IMR-90 (cell line): ENCODE measurements around the gene CREB5. TPM values are rescaled to one million over a fixed set of nuclear protein-coding genes. Genes with fewer than 3 reads are reported as not detected.

Experiments
- ATAC-seq: fragments of 200-7000 bp; cut with Tn5 transposase; 2 replicates; pipeline ENCODE4 v1.9.1; 2020; ENCODE audit warnings: low read depth, mild to moderate bottlenecking, moderate library complexity
- BruUV-seq: library from RNA; stranded (reverse); fragments of 400-500 nt; replicated peaks from 2 replicates; lab custom pipeline; 2021; lab: Mats Ljungman, UMichigan
- CTCF ChIA-PET: fragments of 300-600 bp; formaldehyde crosslinking; extraction: SDS; loops from one replicate; lab custom pipeline; 2021; ENCODE audit warnings: antibody characterized with exemption; lab: Yijun Ruan, JAX
- POLR2A ChIA-PET: fragments of 300-600 bp; sonication (Branson Sonifier 250); formaldehyde crosslinking; loops from one replicate; lab custom pipeline; 2022; ENCODE audit warnings: antibody characterized with exemption; ENCODE audit not compliant: unreplicated experiment; lab: Charles Lee
- DNase-seq: peaks from one replicate; pipeline ENCODE4 v3.0.0; 2013
- H2AFZ ChIP-seq: replicated peaks from 2 replicates; pipeline ENCODE3; 2013; ENCODE audit warnings: low read length, mild to moderate bottlenecking; ENCODE audit not compliant: poor library complexity
- H2AK5ac ChIP-seq: 2 replicates; pipeline ENCODE4 v1.6.1; 2013; ENCODE audit warnings: low read depth, low read length, inconsistent platforms
- H2AK9ac ChIP-seq: replicated peaks from 2 replicates; pipeline ENCODE3; 2013; ENCODE audit warnings: mild to moderate bottlenecking, low read depth, low read length, moderate library complexity; ENCODE audit not compliant: poor library complexity
- H2BK120ac ChIP-seq: 2 replicates; pipeline ENCODE4 v1.6.1; 2013; ENCODE audit warnings: low read depth, low read length, inconsistent platforms
- H2BK15ac ChIP-seq: 3 replicates; pipeline ENCODE4 v1.6.1; 2013; ENCODE audit warnings: low read depth, low read length, inconsistent platforms
- H2BK20ac ChIP-seq: 2 replicates; pipeline ENCODE4 v1.6.1; 2013; ENCODE audit warnings: low read depth, mild to moderate bottlenecking, inconsistent platforms, low read length, moderate library complexity
- H2BK5ac ChIP-seq: 2 replicates; pipeline ENCODE4 v1.6.1; 2013; ENCODE audit warnings: mild to moderate bottlenecking, low read depth, low read length, inconsistent platforms; ENCODE audit not compliant: poor library complexity, severe bottlenecking
- H3K14ac ChIP-seq: replicated peaks from 2 replicates; pipeline ENCODE4 v1.6.1; 2013; ENCODE audit warnings: low read depth, low read length, inconsistent platforms
- H3K18ac ChIP-seq: 2 replicates; pipeline ENCODE4 v1.6.1; 2013; ENCODE audit warnings: low read depth, low read length, control low read depth
- H3K23ac ChIP-seq: 2 replicates; pipeline ENCODE4 v1.6.1; 2013; ENCODE audit warnings: low read depth, low read length, inconsistent platforms
- H3K27ac ChIP-seq: 2 replicates; pipeline ENCODE4 v1.5.1; 2013; ENCODE audit warnings: mild to moderate bottlenecking, control low read depth, low read length; ENCODE audit not compliant: insufficient read depth
- H3K27me3 ChIP-seq: 2 replicates; pipeline ENCODE4 v1.6.1; 2013; ENCODE audit warnings: low read length; ENCODE audit not compliant: control insufficient read depth, insufficient read depth
- H3K36me3 ChIP-seq: 2 replicates; pipeline ENCODE4 v1.6.1; 2013; ENCODE audit warnings: low read length, mixed read lengths; ENCODE audit not compliant: control insufficient read depth, insufficient read depth
- H3K4ac ChIP-seq: 2 replicates; pipeline ENCODE4 v1.6.1; 2013; ENCODE audit warnings: low read depth, low read length, inconsistent platforms
- H3K4me1 ChIP-seq: 2 replicates; pipeline ENCODE4 v1.6.1; 2013; ENCODE audit warnings: low read length, mixed read lengths; ENCODE audit not compliant: control insufficient read depth, insufficient read depth
- H3K4me2 ChIP-seq: 2 replicates; pipeline ENCODE4 v1.6.1; 2013; ENCODE audit warnings: low read depth, mild to moderate bottlenecking, control low read depth, low read length, moderate library complexity
- H3K4me3 ChIP-seq: 2 replicates; pipeline ENCODE4 v1.5.1; 2013; ENCODE audit warnings: low read depth, mild to moderate bottlenecking, control low read depth, low read length, moderate library complexity; ENCODE audit not compliant: insufficient read depth
- H3K56ac ChIP-seq: 2 replicates; pipeline ENCODE4 v1.6.1; 2013; ENCODE audit warnings: low read length, inconsistent platforms; ENCODE audit not compliant: insufficient read depth; ENCODE audit errors: extremely low read depth
- H3K79me1 ChIP-seq, 2 experiments: 2 replicates each; pipeline ENCODE4 v1.6.1; 2013; ENCODE audit warnings: low read length in 2 of 2, inconsistent platforms in 1 of 2, low read depth in 1 of 2
- H3K9ac ChIP-seq: 2 replicates; pipeline ENCODE4 v1.6.1; 2013; ENCODE audit warnings: low read depth, low read length, control low read depth
- H3K9me1 ChIP-seq: 2 replicates; pipeline ENCODE4 v1.6.1; 2013; ENCODE audit warnings: low read length, inconsistent platforms; ENCODE audit not compliant: insufficient read depth
- H3K9me3 ChIP-seq: 2 replicates; pipeline ENCODE4 v1.6.1; 2013; ENCODE audit warnings: low read length; ENCODE audit not compliant: control insufficient read depth, insufficient read depth
- H4K20me1 ChIP-seq: 2 replicates; pipeline ENCODE4 v1.6.1; 2013; ENCODE audit warnings: low read length, inconsistent platforms; ENCODE audit not compliant: insufficient read depth
- H4K5ac ChIP-seq: 2 replicates; pipeline ENCODE4 v1.6.1; 2013; ENCODE audit warnings: mild to moderate bottlenecking, low read depth, low read length, control low read depth
- H4K8ac ChIP-seq, 2 experiments: 2 replicates each; pipeline ENCODE4 v1.6.1; 2013; ENCODE audit warnings: low read depth in 2 of 2, low read length in 2 of 2, control low read depth in 1 of 2, inconsistent platforms in 1 of 2
- H4K91ac ChIP-seq: 2 replicates; pipeline ENCODE4 v1.6.1; 2013; ENCODE audit warnings: low read depth, low read length, inconsistent platforms; ENCODE audit not compliant: insufficient read depth
- BHLHE40 ChIP-seq: fragments of 150-350 bp; IDR thresholded peaks from 2 replicates; pipeline ENCODE4 v1.6.1; 2016; ENCODE audit warnings: mild to moderate bottlenecking, low read depth, low read length
- CEBPB ChIP-seq: IDR thresholded peaks from 2 replicates; pipeline ENCODE4 v1.6.1; 2012; ENCODE audit warnings: low read depth, low read length, improper control_type of control experiment
- CHD1 ChIP-seq: IDR thresholded peaks from 2 replicates; pipeline ENCODE4 v1.6.1; 2012; ENCODE audit warnings: low read depth, low read length, improper control_type of control experiment
- FOS ChIP-seq: fragments of 150-350 bp; IDR thresholded peaks from 2 replicates; pipeline ENCODE4 v1.6.1; 2016; ENCODE audit warnings: low read depth, low read length
- MAFK ChIP-seq: IDR thresholded peaks from 2 replicates; pipeline ENCODE4 v1.6.1; 2012; ENCODE audit warnings: low read depth, low read length, improper control_type of control experiment
- MAZ ChIP-seq: IDR thresholded peaks from 2 replicates; pipeline ENCODE4 v1.6.1; 2012; ENCODE audit warnings: low read depth, mild to moderate bottlenecking, low read length, improper control_type of control experiment, moderate library complexity, borderline replicate concordance
- MXI1 ChIP-seq: IDR thresholded peaks from 2 replicates; pipeline ENCODE4 v1.6.1; 2012; ENCODE audit warnings: low read depth, mild to moderate bottlenecking, low read length, moderate library complexity, borderline replicate concordance
- NFE2L2 ChIP-seq: fragments of 150-350 bp; IDR thresholded peaks from 2 replicates; pipeline ENCODE4 v1.6.1; 2016; ENCODE audit warnings: low read depth, mild to moderate bottlenecking, low read length
- POLR2A ChIP-seq: IDR thresholded peaks from 2 replicates; pipeline ENCODE4 v1.6.1; 2012; ENCODE audit warnings: mild to moderate bottlenecking, low read depth, low read length
- RAD21 ChIP-seq: IDR thresholded peaks from 2 replicates; pipeline ENCODE4 v1.6.1; 2012; ENCODE audit warnings: low read length, improper control_type of control experiment
- RCOR1 ChIP-seq: IDR thresholded peaks from 2 replicates; pipeline ENCODE4 v1.6.1; 2012; ENCODE audit warnings: mild to moderate bottlenecking, low read length, improper control_type of control experiment; ENCODE audit not compliant: insufficient replicate concordance
- RFX5 ChIP-seq: IDR thresholded peaks from 2 replicates; pipeline ENCODE4 v1.8.0; 2012; ENCODE audit warnings: low read depth, mild to moderate bottlenecking, low read length, moderate library complexity
- SMC3 ChIP-seq: fragments of 150-350 bp; IDR thresholded peaks from 2 replicates; pipeline ENCODE4 v1.6.1; 2016; ENCODE audit warnings: low read depth, mild to moderate bottlenecking, antibody characterized with exemption, low read length, moderate library complexity
- WGBS, 2 experiments: methylation state at CpG; one replicate each; pipeline versions ENCODE4 v1.1.5 to v1.1.7; 2013; ENCODE audit warnings: missing lambda C conversion rate in 2 of 2; ENCODE audit not compliant: insufficient read length in 1 of 2; ENCODE audit errors: extremely low coverage in 2 of 2; 5-methylcytosine and 5-hydroxymethylcytosine counted together
- dilution Hi-C: fragments of 300-500 bp; cut with HindIII; formaldehyde crosslinking; loops from one replicate; pipeline ENCODE4 v1.14.3; 2018; ENCODE audit warnings: low sequenced_read_pairs; ENCODE audit not compliant: unreplicated experiment
- in situ Hi-C: fragments of 300-500 bp; cut with MboI; formaldehyde crosslinking; loops from 3 replicates; pipeline ENCODE4 v1.14.3; 2019; ENCODE audit warnings: low sequenced_read_pairs, inconsistent platforms, mixed read lengths
- intact Hi-C: fragments of 100-400 bp; cut with micrococcal nuclease; formaldehyde crosslinking; loops from 2 replicates; pipeline ENCODE4 v1.10.0; 2022
- polyA plus RNA-seq, 3 experiments: library from polyadenylated mRNA; depleted of rRNA; stranded (reverse); fragments of >200 nt; gene quantifications; 2 replicates each; pipeline ENCODE4 v1.2.3, GENCODE V29; 2012; ENCODE audit warnings: low replicate concordance in 1 of 3
- total RNA-seq: library from RNA; depleted of rRNA; stranded (reverse); fragments of >200 nt; gene quantifications from 2 replicates; pipeline ENCODE4 v1.2.3, GENCODE V29; 2012
- TF ChIP-seq, protein P1 (sequence below): conservative IDR thresholded peaks from 2 replicates; pipeline ENCODE4 v1.5.1; 2012; ENCODE audit warnings: mild to moderate bottlenecking, low read depth, low read length, improper control_type of control experiment
- TF ChIP-seq, protein P2 (sequence below): fragments of 150-350 bp; IDR thresholded peaks from 2 replicates; pipeline ENCODE4 v1.6.1; 2016; ENCODE audit warnings: low read depth, mild to moderate bottlenecking, low read length, moderate library complexity, borderline replicate concordance
- TF ChIP-seq, protein P3 (sequence below): fragments of 150-350 bp; IDR thresholded peaks from 2 replicates; pipeline ENCODE4 v1.6.1; 2017; ENCODE audit warnings: mild to moderate bottlenecking, antibody characterized with exemption, low read length, low read depth

The CREB5 gene
- total and polyA plus RNA-seq, 2 of the 4 experiments (the other 2 are of a cell fraction) = 7.3 to 13.1 TPM

DNA sequence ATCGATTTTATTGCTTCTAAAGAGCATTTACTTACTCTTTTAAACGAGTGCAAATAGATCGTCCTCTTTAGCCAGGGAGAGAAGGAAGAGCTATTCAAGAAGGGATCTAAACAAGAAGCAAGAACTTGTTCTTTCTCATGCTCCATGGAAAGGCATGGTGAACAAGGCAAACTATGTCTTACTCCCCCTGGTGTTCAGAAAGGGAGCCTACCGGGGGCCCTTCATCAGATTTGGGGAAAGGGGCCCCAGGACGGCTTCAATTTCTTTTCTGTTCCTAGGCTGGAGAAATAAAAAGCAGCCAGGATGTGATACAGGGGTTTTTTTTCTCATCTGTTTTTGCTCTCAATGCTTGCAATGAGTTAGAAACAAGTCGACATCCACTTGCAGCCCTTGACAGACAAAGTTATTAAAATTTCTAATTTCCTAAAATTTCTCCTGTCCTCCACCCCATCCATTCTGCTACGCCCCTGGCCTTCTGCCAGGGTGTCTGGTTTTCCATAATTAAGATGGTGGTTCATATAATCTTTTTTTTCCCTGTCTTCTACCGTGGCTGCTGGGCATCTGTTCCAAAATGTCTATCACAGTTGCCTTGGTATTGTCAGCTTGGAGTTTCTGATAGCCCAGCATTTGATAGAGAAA lies 214.4 kb downstream of the CREB5 start:
- in situ Hi-C loops (no loop called here), dilution Hi-C loops (no loop called here), intact Hi-C loops (loop anchor here (1.0 to 5.0 kb wide), 4 partner anchors 214 to 328 kb away; partner anchors contain the start of gene CREB5)
- Histone ChIP-seq H3K9ac (no peak overlapping the region), H2BK20ac (no peak overlapping the region), H3K27me3 (no peaks in the 10 kb centered on the region), H3K23ac (no peak overlapping the region), H3K14ac (no peak overlapping the region), H2AK5ac (no peak overlapping the region), H2BK5ac (no peak overlapping the region), H4K91ac (no peak overlapping the region), H3K4me3 (no peak overlapping the region), H3K56ac (no peak overlapping the region), H2BK15ac (no peak overlapping the region), H3K9me1 (no peaks in the 10 kb centered on the region; the same call in 1 of the 2 replicates), H2AFZ (no peak overlapping the region), H3K4me1 (peaks cover 6% of the 10 kb centered on the region), H3K9me3 (no peaks in the 10 kb centered on the region), H2AK9ac (no peak overlapping the region), H4K5ac (no peak overlapping the region), H4K20me1 (no peaks in the 10 kb centered on the region), H3K36me3 (no peaks in the 10 kb centered on the region), H3K4me2 (no peak overlapping the region), H3K18ac (no peak overlapping the region), H3K4ac (no peak overlapping the region), H2BK120ac (no peak overlapping the region), H4K8ac (no peak overlapping the region), H3K27ac (no peak overlapping the region), H3K79me1 (no peaks in the 10 kb centered on the region)
- CTCF ChIA-PET = no interaction called here
- ATAC-seq (peak; percentile 38; the same call in 1 of the 2 replicates), DNase-seq (peak; percentile 36)
- POLR2A ChIA-PET = no interaction called here
- TF ChIP-seq MXI1 (no peak), BHLHE40 (no peak), FOS (no peak), MAFK (no peak), RCOR1 (no peak), RAD21 (peak; percentile 51), SMC3 (peak; percentile 46), CHD1 (no peak), CEBPB (no peak), RFX5 (no peak), POLR2A (no peak), NFE2L2 (no peak), MAZ (no peak)
- TF ChIP-seq, protein P1, sequence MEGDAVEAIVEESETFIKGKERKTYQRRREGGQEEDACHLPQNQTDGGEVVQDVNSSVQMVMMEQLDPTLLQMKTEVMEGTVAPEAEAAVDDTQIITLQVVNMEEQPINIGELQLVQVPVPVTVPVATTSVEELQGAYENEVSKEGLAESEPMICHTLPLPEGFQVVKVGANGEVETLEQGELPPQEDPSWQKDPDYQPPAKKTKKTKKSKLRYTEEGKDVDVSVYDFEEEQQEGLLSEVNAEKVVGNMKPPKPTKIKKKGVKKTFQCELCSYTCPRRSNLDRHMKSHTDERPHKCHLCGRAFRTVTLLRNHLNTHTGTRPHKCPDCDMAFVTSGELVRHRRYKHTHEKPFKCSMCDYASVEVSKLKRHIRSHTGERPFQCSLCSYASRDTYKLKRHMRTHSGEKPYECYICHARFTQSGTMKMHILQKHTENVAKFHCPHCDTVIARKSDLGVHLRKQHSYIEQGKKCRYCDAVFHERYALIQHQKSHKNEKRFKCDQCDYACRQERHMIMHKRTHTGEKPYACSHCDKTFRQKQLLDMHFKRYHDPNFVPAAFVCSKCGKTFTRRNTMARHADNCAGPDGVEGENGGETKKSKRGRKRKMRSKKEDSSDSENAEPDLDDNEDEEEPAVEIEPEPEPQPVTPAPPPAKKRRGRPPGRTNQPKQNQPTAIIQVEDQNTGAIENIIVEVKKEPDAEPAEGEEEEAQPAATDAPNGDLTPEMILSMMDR = peak; percentile 52
- TF ChIP-seq, protein P2, sequence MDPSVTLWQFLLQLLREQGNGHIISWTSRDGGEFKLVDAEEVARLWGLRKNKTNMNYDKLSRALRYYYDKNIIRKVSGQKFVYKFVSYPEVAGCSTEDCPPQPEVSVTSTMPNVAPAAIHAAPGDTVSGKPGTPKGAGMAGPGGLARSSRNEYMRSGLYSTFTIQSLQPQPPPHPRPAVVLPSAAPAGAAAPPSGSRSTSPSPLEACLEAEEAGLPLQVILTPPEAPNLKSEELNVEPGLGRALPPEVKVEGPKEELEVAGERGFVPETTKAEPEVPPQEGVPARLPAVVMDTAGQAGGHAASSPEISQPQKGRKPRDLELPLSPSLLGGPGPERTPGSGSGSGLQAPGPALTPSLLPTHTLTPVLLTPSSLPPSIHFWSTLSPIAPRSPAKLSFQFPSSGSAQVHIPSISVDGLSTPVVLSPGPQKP = no peak
- TF ChIP-seq, protein P3, sequence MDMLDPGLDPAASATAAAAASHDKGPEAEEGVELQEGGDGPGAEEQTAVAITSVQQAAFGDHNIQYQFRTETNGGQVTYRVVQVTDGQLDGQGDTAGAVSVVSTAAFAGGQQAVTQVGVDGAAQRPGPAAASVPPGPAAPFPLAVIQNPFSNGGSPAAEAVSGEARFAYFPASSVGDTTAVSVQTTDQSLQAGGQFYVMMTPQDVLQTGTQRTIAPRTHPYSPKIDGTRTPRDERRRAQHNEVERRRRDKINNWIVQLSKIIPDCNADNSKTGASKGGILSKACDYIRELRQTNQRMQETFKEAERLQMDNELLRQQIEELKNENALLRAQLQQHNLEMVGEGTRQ = no peak
- BruUV-seq = no TSS peak
- WGBS, 2 experiments = no CpG with 5 or more reads among the region's 8 CpGs
